Uterus (tissue), 2 donors: ENCODE results near the gene GPX4.

Source experiments
- POLR2A ChIP-seq, 2 donors: fragments of 450-650 bp; IDR thresholded peaks; one replicate each; pipeline ENCODE4 v1.6.1; 2016; ENCODE audit warnings: antibody characterized with exemption in 2 of 2, mild to moderate bottlenecking in 1 of 2, moderate library complexity in 1 of 2
- TF ChIP-seq, protein P1 (sequence below), 4 experiments: fragments of 200-600 bp in 2 of 4; fragments of 450-650 bp in 2 of 4; sonication (generic) in 2 of 4; IDR thresholded peaks; one replicate each; pipeline ENCODE4 v1.5.1; 2016 to 2019; ENCODE audit warnings: antibody characterized with exemption in 4 of 4, mild to moderate bottlenecking in 2 of 4, moderate library complexity in 1 of 4

GRCh38 chr19:1115646-1116420 is 12.0 kb downstream of the GPX4 start:
- TF ChIP-seq, protein P1, sequence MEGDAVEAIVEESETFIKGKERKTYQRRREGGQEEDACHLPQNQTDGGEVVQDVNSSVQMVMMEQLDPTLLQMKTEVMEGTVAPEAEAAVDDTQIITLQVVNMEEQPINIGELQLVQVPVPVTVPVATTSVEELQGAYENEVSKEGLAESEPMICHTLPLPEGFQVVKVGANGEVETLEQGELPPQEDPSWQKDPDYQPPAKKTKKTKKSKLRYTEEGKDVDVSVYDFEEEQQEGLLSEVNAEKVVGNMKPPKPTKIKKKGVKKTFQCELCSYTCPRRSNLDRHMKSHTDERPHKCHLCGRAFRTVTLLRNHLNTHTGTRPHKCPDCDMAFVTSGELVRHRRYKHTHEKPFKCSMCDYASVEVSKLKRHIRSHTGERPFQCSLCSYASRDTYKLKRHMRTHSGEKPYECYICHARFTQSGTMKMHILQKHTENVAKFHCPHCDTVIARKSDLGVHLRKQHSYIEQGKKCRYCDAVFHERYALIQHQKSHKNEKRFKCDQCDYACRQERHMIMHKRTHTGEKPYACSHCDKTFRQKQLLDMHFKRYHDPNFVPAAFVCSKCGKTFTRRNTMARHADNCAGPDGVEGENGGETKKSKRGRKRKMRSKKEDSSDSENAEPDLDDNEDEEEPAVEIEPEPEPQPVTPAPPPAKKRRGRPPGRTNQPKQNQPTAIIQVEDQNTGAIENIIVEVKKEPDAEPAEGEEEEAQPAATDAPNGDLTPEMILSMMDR (IDR thresholded peaks at IDR 0.05): no peak
- no peak for TF ChIP-seq POLR2A (IDR thresholded peaks at IDR 0.05)
